CD14-positive monocyte (primary cell): Measurements from ENCODE around the gene NEK1. TPM values are rescaled to one million over a fixed set of nuclear protein-coding genes. Genes with fewer than 3 reads are reported as not detected.
"Not testable (repeated sequence)": the region's sequence is repeated elsewhere in the genome, so short reads cannot be mapped to it uniquely, and the experiment has no call there.

Experiments
- DNase-seq, 3 donors: peaks; one replicate each; pipeline ENCODE4 v3.0.0-alpha.2; 2011 to 2022
- H2AFZ ChIP-seq: 2 replicates; pipeline ENCODE4 v1.6.0; 2012; ENCODE audit warnings: mild to moderate bottlenecking, low read depth, low read length, inconsistent platforms; ENCODE audit not compliant: insufficient read depth, poor library complexity, severe bottlenecking
- H3K27ac ChIP-seq, 2 donors: 1 replicate in 1 of 2; 2 replicates in 1 of 2; pipeline ENCODE4 v1.5.1; 2012 to 2013; ENCODE audit warnings: low read length in 2 of 2, control low read depth in 1 of 2, inconsistent platforms in 1 of 2, low read depth in 1 of 2, mild to moderate bottlenecking in 1 of 2
- H3K27me3 ChIP-seq, 2 donors: one replicate each; pipeline versions ENCODE4 v1.6.0 to v1.6.1; 2011 to 2013; ENCODE audit warnings: low read length in 2 of 2; ENCODE audit not compliant: control insufficient read depth in 2 of 2, insufficient read depth in 2 of 2
- H3K36me3 ChIP-seq, 2 donors: replicated peaks in 1 of 2; 1 replicate in 1 of 2; 2 replicates in 1 of 2; pipeline versions ENCODE4 v1.5.1 to v1.6.1; 2012 to 2013; ENCODE audit warnings: low read length in 2 of 2, control low read depth in 1 of 2, inconsistent platforms in 1 of 2, mild to moderate bottlenecking in 1 of 2; ENCODE audit not compliant: insufficient read depth in 2 of 2, control insufficient read depth in 1 of 2
- H3K4me1 ChIP-seq, 2 donors: 1 replicate in 1 of 2; 2 replicates in 1 of 2; pipeline versions ENCODE4 v1.5.1 to v1.6.1; 2012 to 2013; ENCODE audit warnings: low read length in 2 of 2, control low read depth in 1 of 2, inconsistent platforms in 1 of 2, mild to moderate bottlenecking in 1 of 2, moderate library complexity in 1 of 2; ENCODE audit not compliant: insufficient read depth in 2 of 2, control insufficient read depth in 1 of 2
- H3K4me2 ChIP-seq: replicated peaks from 2 replicates; pipeline ENCODE3; 2012; ENCODE audit warnings: low read length, moderate library complexity, mild to moderate bottlenecking; ENCODE audit not compliant: poor library complexity, severe bottlenecking; ENCODE audit errors: extremely low read depth
- H3K4me3 ChIP-seq, 3 experiments: fragments of 200-600 bp in 1 of 3; sonication (generic) in 1 of 3; replicated peaks in 1 of 3; 1 replicate in 2 of 3; 2 replicates in 1 of 3; pipeline ENCODE4 v1.5.1; 2011 to 2013; ENCODE audit warnings: low read length in 3 of 3, mild to moderate bottlenecking in 3 of 3, control low read depth in 2 of 3, low read depth in 2 of 3, inconsistent platforms in 1 of 3, moderate library complexity in 1 of 3
- H3K79me2 ChIP-seq: 2 replicates; pipeline ENCODE4 v1.6.0; 2012; ENCODE audit warnings: mild to moderate bottlenecking, control low read depth, inconsistent platforms, low read length, moderate library complexity; ENCODE audit not compliant: insufficient read depth
- H3K9ac ChIP-seq: 2 replicates; pipeline ENCODE4 v1.6.0; 2017; ENCODE audit warnings: low read length, mild to moderate bottlenecking; ENCODE audit not compliant: insufficient read depth, poor library complexity, severe bottlenecking
- H3K9me3 ChIP-seq, 2 donors: replicated peaks in 1 of 2; 1 replicate in 1 of 2; 2 replicates in 1 of 2; pipeline versions ENCODE4 v1.5.1 to v1.6.1; 2012 to 2013; ENCODE audit warnings: low read length in 2 of 2, control low read depth in 1 of 2; ENCODE audit not compliant: control insufficient read depth in 1 of 2, insufficient read depth in 1 of 2
- H4K20me1 ChIP-seq: 2 replicates; pipeline ENCODE4 v1.6.0; 2012; ENCODE audit warnings: mild to moderate bottlenecking, low read length, control low read depth, moderate library complexity; ENCODE audit not compliant: insufficient read depth
- H3K27ac Mint-ChIP-seq, 7 donors: one replicate each; pipeline ENCODE4 v1.8.0; 2020; ENCODE audit warnings: mild to moderate bottlenecking in 7 of 7, mixed read lengths in 7 of 7, moderate library complexity in 6 of 7, inconsistent platforms in 2 of 7
- H3K27me3 Mint-ChIP-seq, 3 donors: one replicate each; pipeline ENCODE4 v1.8.0; 2021 to 2022; ENCODE audit warnings: low read depth in 3 of 3, mild to moderate bottlenecking in 3 of 3, mixed read lengths in 3 of 3, moderate library complexity in 3 of 3, inconsistent platforms in 1 of 3
- H3K36me3 Mint-ChIP-seq, 2 donors: one replicate each; pipeline ENCODE4 v1.8.0; 2020; ENCODE audit warnings: mixed read lengths in 2 of 2, inconsistent platforms in 1 of 2, mild to moderate bottlenecking in 1 of 2
- H3K4me1 Mint-ChIP-seq: one replicate; pipeline ENCODE4 v1.8.0; 2020; ENCODE audit warnings: mild to moderate bottlenecking, mixed read lengths
- H3K4me3 Mint-ChIP-seq, 2 donors: one replicate each; pipeline ENCODE4 v1.8.0; 2020; ENCODE audit warnings: mild to moderate bottlenecking in 2 of 2, mixed read lengths in 2 of 2, moderate library complexity in 1 of 2
- H3K9me3 Mint-ChIP-seq, 7 donors: one replicate each; pipeline ENCODE4 v1.8.0; 2020 to 2022; ENCODE audit warnings: mixed read lengths in 7 of 7, mild to moderate bottlenecking in 6 of 7, moderate library complexity in 6 of 7, inconsistent platforms in 2 of 7
- CTCF ChIP-seq: fragments of 200-600 bp; IDR thresholded peaks from one replicate; pipeline ENCODE4 v1.8.0; 2022; ENCODE audit warnings: antibody characterized with exemption, mild to moderate bottlenecking
- WGBS: methylation state at CpG from one replicate; pipeline ENCODE4 v1.1.5; 2013; ENCODE audit warnings: missing lambda C conversion rate; ENCODE audit not compliant: insufficient coverage; 5-methylcytosine and 5-hydroxymethylcytosine counted together
- intact Hi-C, 2 donors: fragments of 100-400 bp; cut with micrococcal nuclease; formaldehyde crosslinking; loops; one replicate each; pipeline versions ENCODE4 v1.15.0 to v1.15.1; 2023
- polyA plus RNA-seq, 3 donors: library from polyadenylated mRNA; depleted of rRNA in 1 of 3; unstranded in 2 of 3; stranded (reverse) in 1 of 3; fragments of 300-500 nt in 2 of 3; fragments of >200 nt in 1 of 3; fragmentation: Illumina TruSeq in 2 of 3; gene quantifications; 1 replicate in 2 of 3; 2 replicates in 1 of 3; pipeline ENCODE4 v1.2.3, GENCODE V29; 2012 to 2021

The NEK1 gene
- polyA plus RNA-seq, 3 donors: 1.9 to 5.5 (median 2.7) TPM

DNA sequence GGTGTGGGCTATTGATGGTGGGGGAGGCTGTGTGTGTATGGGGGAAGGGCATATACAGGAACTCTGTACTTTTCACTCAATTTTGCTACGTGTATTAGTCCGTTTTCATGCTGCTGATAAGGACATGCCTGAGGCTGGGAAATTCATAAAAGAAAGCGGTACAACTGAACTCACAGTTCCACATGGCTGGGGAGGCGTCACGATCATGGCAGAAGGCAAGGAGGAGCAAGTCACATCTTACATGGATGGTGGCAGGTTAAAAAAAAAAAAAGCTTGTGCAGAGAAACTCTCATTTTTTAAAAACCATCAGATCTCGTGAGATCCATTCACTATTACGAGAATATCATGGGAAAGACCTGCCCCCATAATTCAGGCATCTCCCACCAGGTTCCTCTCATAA is 152.3 kb downstream of the NEK1 start:
- H2AFZ ChIP-seq: no peak overlapping the region
- H3K27ac ChIP-seq: no peak overlapping the region
- no peaks in the 10 kb centered on the region for H3K27me3 Mint-ChIP-seq
- intact Hi-C loops: no loop called here
- DNase-seq: no peak
- no peak overlapping the region for H3K4me3 ChIP-seq
- peaks cover 0 to 6% of the 10 kb centered on the region in 2 donors for H3K36me3 ChIP-seq
- no peaks in the 10 kb centered on the region for H4K20me1 ChIP-seq
- WGBS: no CpG with 5 or more reads among the region's 7 CpGs
- H3K79me2 ChIP-seq: no peaks in the 10 kb centered on the region
- H3K4me2 ChIP-seq: no peak overlapping the region
- no peak overlapping the region for H3K9ac ChIP-seq
- no peaks in the 10 kb centered on the region for H3K4me1 Mint-ChIP-seq
- H3K9me3 Mint-ChIP-seq: peaks cover 0 to 15% (median 7%) of the 10 kb centered on the region in 7 donors
- H3K4me1 ChIP-seq: no peaks in the 10 kb centered on the region
- H3K36me3 Mint-ChIP-seq: peaks cover 23 to 33% of the 10 kb centered on the region in 2 donors
- no peak for TF ChIP-seq CTCF
- H3K27ac Mint-ChIP-seq: no peak overlapping the region
- H3K27me3 ChIP-seq: no peaks in the 10 kb centered on the region
- H3K4me3 Mint-ChIP-seq: no peak overlapping the region
- H3K9me3 ChIP-seq: no peaks in the 10 kb centered on the region

DNA sequence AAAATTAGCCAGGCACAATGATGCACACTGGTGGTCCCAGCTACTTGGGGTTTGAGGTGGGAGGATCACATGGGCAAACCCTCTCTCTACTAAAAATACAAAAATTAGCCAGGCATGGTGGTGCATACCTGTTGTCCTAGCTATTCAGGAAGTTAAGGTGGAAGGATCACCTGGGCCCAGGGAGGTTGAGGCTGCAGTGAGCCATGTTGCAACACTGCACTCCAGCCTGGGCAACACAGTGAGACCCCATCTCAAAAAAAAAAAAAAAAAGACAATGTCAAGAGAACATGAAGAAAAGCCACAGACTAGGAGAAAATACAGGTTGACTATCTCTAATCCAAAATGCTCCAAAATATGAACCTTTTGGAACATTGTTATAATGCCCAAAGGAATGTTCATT is 153.8 kb downstream of the NEK1 start:
- Mint-ChIP-seq H3K4me3 (no peak overlapping the region), H3K27me3 (no peaks in the 10 kb centered on the region), H3K9me3 (peaks cover 1 to 15% (median 10%) of the 10 kb centered on the region in 7 donors), H3K36me3 (peaks cover 23 to 38% of the 10 kb centered on the region in 2 donors), H3K27ac (no peak overlapping the region), H3K4me1 (no peaks in the 10 kb centered on the region)
- intact Hi-C loops: no loop called here
- Histone ChIP-seq H4K20me1 (no peaks in the 10 kb centered on the region), H3K36me3 (peaks cover 0 to 6% of the 10 kb centered on the region in 2 donors), H3K9me3 (no peaks in the 10 kb centered on the region), H3K4me2 (no peak overlapping the region), H3K27ac (no peak overlapping the region), H2AFZ (no peak overlapping the region), H3K27me3 (no peaks in the 10 kb centered on the region), H3K4me3 (no peak overlapping the region), H3K4me1 (no peaks in the 10 kb centered on the region), H3K79me2 (no peaks in the 10 kb centered on the region), H3K9ac (no peak overlapping the region)
- no peak for DNase-seq
- TF ChIP-seq CTCF: no peak

DNA sequence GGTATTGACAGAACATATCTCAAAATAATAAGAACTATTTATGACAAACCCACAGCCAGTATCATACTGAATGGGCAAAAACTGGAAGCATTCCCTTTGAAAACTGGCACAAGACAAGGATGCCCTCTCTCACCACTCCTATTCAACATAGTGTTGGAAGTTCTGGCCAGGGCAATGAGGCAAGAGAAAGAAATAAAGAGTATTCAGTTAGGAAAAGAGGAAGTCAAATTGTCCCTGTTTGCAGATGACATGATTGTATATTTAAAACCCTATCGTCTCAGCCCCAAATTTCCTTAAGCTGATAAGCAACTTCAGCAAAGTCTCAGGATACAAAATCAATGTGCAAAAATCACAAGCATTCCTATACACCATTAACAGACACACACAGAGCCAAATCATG is 159.7 kb downstream of the NEK1 start:
- H3K4me1 ChIP-seq, DNase-seq, H3K4me1 Mint-ChIP-seq, intact Hi-C loops, H3K27me3 Mint-ChIP-seq, H3K9ac ChIP-seq, H3K4me3 ChIP-seq, H4K20me1 ChIP-seq, H3K27ac Mint-ChIP-seq, H2AFZ ChIP-seq, H3K9me3 ChIP-seq, H3K4me2 ChIP-seq, H3K79me2 ChIP-seq, H3K27ac ChIP-seq, H3K4me3 Mint-ChIP-seq, H3K27me3 ChIP-seq, H3K36me3 ChIP-seq: not testable (repeated sequence)
- H3K9me3 Mint-ChIP-seq: peaks cover 2 to 21% (median 14%) of the 10 kb centered on the region in 7 donors
- H3K36me3 Mint-ChIP-seq: peaks cover 9 to 23% of the 10 kb centered on the region in 2 donors
- no CpG with 5 or more reads among the region's 1 CpG for WGBS
